GM21360 (cell line): ENCODE data around the gene CAMTA1.

Experiments used
- ATAC-seq: cut with Tn5 transposase; IDR thresholded peaks from one replicate; pipeline ENCODE4 v1.9.1; 2021; ENCODE audit warnings: mild to moderate bottlenecking, moderate library complexity; ENCODE audit not compliant: unreplicated experiment

Gene CAMTA1

DNA sequence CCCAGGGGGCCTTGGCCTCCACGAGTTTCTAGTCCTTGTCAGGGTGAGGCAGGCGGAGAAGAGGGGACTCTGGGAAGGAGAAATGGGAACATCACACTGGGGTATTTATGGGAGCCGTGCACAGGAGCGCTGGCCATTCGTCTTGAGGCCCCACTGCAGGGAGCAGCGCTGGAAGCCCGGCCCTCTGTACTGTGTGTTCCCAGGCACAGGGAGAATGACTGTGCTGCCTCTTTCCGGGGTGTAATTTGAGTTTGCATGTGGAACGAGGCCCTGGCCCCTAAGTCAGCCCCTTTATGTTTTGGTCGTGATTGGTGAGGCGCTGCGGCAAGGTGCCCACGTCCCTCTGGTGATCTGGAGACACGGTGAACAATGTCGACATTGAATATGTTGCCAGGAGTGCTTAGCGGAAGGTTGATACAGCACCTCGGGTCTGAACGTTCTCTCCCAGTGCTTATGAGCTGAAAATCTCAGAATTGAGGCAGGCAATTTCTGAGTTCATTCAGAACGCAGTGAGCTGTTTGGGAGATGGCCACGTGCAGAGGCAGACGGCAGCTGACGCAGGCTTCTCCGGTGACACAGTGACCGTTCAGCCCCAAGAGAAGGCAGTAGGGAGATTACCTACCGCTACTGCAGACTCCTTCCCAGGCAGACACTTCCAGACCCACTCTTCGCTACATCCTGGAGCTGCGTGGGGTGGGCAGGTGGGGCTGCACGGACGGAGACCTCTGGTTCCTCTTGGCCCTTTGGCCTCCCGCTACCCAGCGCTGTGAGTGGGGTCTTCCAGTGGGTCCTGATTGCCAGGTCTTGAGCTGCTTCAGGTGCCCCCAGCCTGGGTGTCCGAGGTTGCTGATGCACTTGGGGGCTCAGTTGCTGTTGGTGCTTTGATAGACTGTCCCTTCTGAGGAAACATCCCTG lies 265.8 kb downstream of the CAMTA1 start:
- no peak for ATAC-seq

DNA sequence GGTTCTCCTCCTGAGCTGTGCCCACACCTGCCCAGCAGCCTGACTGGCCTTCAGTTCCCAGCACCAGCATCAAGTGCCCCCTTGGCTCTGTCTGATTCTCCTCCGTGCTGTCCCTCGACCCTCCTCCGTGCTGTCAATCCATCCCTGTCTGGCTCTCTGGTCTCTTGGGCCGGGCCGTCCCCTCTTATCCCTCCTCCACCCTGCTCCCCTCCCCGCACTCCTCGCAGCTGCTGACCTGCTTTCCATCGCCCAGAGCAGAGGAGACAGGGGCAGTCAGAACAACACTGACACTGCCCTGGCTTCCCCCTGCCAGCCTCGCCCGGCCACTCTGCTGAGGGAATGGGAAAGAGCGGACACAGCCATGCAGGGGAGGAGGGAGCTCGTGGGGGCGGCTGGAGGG lies 267.4 kb downstream of the CAMTA1 start:
- no peak for ATAC-seq

DNA sequence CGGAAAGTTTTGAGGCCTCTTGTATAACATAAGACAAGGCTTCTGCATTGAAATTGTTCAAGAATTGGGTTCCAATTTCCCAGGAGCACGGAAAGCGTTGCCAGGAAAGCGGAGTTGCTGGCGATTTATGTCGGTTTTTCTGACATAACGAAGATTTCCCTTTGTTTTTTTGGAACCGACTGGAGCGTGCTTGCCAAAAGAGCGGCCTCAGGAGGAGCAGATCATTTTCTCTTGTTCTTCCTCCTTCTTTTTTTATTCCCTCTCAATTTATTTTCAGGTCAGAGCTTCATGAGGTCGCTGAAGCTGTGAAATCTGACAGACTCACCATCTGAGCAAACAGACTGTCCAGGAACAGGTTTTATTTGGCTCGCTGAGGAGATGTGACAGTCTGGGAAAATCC lies 275.5 kb downstream of the CAMTA1 start:
- no peak for ATAC-seq

DNA sequence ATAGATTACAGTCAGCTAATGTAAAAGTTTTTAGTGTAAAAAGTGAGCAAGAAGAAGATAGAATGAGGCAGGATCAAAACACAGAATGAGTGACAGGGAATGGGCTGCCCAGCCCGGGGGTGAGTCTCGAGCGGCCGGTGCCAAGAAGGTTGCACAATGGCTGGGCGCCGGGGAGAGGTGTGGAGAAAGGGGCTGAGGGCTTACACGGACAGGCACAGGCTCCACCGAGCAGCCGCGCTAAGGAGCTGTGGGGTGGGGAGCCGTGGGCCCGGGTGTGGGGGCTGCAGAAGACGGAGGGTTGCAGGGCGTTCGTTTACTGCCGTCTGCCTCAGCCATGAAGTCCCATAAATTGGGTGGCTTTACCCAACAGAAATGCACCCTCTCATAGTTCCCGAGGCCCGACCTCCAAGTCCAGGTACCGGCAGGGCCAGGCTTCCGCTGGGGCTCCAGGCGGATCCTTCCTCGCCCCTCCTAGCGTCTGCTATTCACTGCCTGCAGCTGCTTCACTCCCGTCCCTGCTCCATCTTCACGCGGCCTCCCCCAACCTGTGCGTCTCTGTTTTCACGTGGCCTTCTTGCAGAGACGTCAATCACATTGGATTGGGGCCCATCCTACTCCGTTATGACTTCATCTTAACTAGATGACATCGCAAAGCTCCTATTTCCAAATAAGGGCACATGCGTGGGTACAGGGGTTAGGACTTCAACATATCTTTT lies 277.2 kb downstream of the CAMTA1 start:
- ATAC-seq = no peak

DNA sequence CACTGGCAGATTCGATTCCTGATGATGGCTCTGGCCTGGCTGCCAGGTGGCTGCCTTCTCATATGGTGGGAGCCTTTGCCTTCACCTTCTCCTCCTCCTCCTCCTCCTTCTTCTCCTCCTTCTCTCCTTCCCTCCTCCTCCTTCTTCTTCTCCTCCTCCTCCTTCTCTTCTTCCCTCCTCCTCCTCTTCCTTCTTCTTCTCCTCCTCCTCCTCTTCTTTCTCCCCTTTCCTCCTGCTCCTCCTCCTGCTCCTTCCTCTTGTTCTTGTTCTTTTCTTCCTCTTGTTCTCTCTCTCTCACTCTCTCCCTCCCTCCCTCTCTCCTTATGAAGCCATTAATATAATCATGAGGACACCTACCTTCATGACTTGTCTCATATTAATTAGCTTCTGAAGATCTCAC lies 278.7 kb downstream of the CAMTA1 start:
- ATAC-seq = no peak

DNA sequence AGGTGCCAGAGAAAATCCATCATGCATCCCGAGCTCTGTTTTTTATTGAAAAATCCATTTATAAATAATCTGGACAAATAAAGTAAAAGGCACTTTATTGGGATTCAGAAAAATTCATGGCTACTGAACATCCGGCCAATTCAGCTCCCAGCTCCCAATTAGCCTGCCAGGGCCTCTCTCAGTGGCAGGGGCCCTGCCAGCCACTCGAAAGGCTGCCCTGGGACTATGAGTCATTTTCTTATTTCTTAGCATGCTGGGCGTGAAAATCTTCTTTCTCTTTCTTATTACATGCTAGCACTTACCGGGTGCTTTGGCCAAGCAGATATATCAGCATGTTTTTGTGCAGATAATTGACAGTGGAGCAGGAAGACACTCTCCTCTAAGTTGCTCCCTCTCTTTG lies 283.3 kb downstream of the CAMTA1 start:
- ATAC-seq = no peak

DNA sequence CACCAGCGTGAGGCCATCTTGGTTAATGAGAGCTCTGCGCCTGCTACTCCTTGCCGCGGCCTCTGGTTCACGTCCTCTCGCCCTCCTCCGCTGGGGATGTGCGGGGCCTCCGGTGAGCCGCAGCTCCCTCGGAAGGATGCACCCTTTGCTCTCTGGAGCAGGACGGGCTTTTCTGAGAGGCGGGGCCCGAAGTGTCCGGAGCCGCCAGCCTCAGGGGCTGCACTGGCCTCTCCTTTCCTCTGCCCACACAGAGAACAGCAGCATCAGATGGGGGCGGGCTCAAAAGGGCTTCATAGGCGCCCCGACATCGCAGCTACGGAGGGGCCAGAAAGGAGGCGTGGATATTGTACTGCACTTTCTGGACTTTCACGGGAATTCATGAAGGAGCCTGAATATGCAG lies 284.7 kb downstream of the CAMTA1 start:
- no peak for ATAC-seq

DNA sequence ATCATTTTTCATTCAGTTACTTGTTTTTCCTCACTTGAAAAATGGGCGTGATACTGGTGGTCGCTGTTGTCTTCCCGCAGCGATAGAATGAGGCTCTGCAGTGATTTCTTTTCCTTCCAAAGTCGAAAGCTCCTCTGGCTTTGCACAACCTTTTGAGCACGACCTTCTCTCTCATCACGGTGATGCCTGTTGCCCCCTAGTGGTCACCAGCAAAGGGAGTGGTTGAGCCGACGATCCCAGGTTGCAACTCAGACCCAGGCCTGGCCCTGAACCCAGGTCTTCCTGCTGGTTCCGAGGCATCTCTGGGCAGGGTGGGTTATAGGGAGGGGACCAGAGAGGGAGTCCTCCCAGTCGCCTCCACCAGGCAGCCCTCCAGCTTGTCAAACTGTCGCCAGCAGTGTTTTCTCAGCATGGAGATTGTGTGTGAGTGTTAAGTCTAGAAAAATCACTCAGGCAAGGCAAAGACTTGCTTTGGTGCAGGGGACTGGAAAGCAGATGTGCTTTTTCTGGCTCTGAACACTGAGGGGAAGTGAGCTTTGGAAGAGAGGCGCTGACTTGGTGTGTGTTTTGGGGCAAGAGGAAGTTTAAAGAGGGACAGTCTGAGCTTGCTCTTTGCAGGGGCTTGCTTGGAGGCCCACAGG lies 285.3 kb downstream of the CAMTA1 start:
- ATAC-seq = no peak

DNA sequence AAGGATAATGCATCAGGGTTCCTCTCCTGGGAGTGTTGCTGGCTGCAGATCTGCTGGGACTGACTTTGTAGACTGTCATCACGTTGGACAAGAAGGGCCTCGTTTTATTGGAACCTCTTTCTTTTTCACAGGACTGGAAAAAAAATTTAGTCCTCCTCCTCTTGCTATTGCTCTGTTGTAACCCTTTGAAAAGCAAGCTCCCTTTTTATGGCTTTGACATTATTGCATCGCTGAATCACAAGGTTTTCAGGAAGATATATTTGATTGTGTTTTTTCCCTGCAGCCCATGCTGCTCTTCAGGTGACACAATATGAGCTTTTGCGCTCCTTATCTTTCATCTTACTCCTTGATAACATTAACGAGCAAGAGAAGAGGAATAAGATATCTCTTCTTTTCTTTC lies 290.9 kb downstream of the CAMTA1 start:
- ATAC-seq = no peak

DNA sequence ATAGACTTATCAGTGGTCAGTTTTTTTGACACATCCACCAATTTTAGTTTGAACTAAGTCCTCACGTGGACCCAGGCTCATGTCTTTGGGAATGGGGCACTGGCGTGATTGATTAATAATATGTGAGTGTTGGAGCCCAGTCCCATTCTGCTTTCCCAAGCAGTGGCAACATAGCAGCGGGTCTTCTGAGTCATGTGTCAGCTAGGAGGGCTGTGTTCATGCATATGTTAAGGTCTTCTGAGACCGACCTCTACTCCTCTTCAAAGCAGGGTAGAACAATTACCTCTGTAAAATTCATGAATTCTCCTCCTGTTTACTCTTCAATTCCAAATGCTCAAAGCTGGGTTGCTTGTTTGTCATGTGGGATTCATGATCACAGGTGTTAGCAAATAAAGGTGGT lies 291.3 kb downstream of the CAMTA1 start:
- no peak for ATAC-seq

DNA sequence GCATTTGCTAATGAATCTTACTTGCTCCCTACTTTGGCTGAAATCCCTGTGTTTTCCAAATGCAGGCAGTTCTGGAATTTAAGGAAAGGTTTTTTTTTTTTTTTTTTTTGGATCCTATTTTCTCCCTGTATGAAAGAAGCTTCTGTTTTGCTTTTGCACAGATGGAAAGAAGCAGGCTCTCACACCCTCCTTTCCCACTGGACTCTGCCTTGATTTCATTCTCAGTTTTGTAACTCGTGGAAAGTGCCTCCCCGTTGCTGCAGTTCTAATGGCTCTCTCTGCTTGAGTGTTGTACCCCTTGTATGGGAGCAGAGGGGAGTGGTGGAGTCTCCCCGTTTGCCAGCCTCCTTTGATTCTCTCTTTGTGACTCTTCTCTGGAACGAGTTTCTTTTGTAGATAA lies 291.9 kb downstream of the CAMTA1 start:
- ATAC-seq = no peak

DNA sequence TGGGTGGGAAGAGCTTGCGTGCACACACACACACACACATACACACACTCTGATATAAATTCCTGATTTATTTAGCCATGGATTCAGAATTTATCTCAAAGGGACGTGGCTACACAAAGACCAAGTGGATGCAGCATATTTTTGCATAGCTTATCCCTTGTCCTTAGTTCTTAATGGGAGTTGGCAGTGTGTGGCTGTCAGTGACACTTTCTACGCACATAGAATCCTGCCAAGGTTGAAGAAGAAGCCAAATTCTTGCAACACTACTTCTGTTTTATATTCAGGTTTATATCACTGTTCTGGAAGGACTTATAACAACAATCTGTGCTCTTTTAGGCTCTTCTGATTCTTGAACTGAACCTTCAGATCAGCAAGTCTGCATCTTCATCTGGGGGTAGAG lies 292.7 kb downstream of the CAMTA1 start:
- ATAC-seq = no peak

DNA sequence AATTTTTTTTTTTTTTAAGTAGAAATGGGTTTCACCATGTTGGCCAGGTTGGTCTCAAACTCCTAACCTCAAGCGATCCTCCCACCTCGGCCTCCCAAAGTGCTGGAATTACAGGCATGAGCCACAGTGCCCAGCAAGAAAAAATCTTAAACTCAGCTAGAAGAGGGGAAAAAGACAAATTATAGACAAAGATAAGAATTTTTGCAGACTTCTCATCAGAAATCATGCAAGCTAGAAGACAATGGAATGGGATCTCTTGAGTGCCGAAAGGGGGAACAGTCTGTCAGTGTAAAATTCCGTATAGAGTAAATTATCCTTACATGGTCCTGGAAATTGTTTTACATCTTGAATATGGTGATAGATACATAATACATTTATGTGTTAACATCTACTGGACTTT lies 294.4 kb downstream of the CAMTA1 start:
- ATAC-seq = no peak

DNA sequence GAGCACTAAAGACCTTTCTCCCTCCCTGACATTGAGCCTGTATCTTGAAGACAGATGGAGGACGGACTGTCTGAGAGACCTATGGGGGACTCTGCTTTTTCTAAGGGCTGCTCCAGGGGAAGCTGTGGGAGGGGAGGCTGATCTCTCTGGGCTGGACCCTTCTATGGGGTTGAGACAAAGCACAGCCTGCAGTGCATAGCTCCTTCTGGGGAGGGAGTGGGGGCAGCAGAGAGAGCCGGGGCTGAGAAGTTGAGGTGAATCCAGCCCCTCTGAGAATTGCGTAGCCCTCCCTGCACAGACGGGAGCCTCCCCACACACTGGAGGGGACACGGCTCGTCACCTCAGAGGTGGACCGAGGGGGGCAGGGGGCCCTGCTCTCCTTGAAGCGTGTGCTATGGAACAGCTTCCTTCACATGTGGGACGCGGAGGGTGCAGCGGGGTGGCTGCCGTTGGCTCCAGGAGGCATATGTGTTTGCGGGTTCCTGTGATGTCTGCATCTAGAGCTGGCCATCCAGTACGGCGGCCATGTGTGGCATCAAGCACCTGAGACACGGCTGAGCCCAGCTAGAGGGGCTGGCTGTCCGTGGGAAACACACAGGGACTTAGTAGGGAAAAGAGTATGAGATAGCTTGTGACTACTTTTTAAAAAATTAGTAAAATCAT lies 299.1 kb downstream of the CAMTA1 start:
- ATAC-seq = no peak

DNA sequence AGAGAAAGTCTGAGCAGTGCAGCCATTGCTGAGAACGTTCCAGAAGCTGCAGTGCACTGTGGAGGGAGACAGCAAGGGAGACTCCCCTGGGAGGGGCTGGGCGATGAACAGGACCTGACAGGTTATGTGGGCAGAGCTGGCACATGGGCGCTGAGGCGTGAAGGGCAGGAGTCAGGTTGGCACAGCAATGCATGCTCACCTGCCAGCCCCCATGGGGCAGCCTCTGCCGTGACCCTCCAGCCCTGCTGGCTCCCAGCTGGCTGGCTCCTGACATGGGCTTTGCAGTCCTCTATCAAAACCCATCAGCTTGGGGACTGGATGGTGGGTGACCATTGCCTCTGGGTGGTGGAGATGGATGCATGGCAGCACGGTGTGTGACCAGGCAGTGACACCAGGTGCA lies 300.3 kb downstream of the CAMTA1 start:
- ATAC-seq = no peak

DNA sequence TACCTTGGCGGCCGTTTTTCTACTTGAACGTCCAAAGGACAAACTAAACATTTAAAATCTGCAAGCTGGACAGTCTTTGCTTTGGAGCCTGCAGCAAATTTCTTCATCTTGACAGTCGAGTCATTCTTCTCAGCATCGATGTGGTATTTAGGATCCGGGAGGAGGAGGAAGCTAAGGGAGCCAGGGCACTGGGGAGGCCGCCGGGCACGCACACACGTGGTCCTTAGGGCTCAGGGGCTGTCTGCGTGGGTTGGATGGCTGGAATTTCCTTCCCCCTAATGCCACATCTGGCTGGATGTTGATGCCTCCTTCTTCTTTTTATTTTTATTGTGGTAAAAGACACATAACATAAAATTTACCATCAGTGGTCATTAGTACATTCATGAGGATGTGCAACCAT lies 300.9 kb downstream of the CAMTA1 start:
- no peak for ATAC-seq

DNA sequence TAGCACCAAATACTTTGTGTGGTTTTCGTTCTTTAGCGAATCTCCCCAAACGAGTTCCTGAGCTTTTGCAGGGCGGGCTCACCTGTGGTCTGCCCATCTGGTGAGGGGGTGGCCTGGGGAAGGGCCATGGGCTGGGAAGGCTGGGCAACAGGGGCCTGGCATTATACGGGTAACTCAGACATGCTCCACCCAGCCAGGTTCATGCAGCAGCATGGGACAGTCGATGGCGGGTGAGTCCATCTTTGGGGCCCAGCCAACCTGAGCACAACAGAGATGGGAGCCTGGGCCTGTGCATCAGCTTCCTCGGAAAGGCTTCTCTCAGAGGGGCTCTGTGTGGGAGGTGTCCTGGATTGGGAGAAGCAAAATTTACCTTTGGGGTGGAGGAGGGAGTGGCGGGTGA lies 302.6 kb downstream of the CAMTA1 start:
- no peak for ATAC-seq

DNA sequence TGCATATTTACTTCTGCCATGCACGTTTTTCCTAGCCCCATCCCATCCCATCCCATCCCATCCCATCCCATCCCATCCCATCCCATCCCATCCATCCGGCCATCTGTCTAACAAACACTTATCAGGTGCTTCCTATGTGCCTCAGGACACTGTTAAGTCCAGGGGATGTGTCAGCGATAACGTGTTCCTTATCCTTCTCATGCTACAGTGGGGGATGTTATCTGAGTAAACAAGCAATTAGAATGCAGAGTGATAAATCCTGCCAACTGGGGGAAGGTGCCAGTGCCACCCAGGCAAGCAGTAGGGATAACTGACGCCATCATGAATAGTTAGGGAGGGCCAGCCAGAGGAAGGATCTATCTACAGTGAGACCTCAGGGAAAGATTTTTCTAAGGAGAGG lies 304.2 kb downstream of the CAMTA1 start:
- ATAC-seq = no peak

DNA sequence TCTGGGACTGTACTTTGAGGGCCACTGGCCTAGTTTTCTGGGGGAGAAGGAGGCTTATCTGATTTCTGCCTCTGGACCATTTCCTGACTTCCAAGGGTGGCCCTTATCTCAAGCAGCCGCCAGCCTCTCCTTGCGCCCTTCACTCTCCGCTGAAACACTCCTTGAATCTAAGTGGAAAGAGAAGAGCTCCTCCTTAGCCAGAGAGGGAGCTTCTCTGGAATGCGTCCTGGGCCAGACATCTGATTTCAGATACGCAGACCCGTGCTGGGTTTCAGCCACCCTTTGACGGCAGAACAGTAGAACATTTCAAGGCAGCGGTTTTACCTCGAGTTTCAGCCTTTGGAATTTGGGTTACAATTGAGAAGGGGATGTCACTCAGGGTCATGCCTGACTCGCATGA lies 308.0 kb downstream of the CAMTA1 start:
- no peak for ATAC-seq

DNA sequence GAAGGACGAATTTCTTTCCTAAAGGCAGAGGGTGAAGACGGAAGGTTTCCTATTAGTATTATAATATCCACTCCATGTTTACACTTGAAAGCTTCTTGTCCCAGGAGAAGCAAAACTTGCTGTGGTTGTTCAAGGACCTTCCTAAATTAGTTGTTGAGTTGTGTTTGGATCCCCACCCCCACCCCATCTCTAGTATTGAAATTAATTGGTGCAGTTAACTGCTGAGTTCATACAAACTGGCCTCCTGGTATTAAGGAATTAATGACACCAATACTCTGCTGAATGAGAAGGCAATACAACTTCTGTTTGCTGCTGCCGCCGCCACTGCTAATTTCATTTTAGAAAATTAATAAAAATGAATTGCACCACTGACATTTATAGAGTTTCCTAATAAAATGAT lies 308.8 kb downstream of the CAMTA1 start:
- ATAC-seq = no peak

DNA sequence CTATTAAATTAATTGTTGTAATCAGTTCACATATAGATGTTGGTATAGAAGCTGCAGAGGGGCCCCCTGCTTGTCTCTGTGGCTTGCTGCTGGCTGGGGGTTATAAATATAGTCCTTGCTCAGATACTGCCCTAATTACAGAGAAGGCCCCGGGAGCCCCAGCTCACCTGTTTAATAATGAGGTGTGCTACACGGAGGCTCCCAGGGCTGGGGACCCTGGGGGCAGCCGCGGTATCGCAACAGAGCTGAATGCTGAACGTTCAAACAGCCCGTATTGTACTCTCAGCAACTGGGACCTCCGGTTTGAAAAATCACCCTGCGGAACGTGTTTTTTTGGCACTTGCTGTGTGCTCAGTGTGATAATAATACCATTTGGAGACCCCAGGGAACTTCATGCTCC lies 309.3 kb downstream of the CAMTA1 start:
- no peak for ATAC-seq
